ENCODE results near the gene MALSU1.

Gene MALSU1

DNA sequence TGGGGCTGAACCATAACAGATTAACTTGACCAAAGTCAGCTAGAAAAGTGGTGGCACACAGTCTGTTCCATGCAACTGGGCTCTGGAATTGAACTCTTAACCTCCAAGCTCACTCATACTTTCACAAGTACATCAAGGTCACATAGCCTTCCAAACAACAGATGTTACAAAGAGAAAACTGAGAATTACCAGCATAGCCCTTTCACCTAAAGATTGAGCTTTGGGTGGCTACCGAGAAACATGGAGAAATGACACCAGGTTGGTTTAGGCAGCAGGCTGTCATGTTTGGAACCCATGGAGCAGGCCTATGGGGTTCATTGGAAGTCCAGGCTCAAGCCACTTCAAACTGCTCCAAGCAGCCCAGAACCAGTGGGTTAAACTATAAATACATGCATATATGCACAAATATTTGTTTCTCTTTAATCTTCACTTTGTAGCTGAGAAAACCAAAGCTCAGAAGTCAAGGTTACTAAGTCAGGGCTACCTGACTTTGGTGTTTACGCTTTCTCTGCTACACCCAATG lies 59.1 kb downstream of the MALSU1 start:
- H3K4ac ChIP-seq (ENCODE audit: low read depth, low read length), result no peak overlapping the region
- no peak overlapping the region for H3K9ac ChIP-seq (ENCODE audit: low read length)
- H3K4me1 ChIP-seq (ENCODE audit: control insufficient read depth, low read depth, low read length), result no peaks in the 10 kb centered on the region
- peaks cover 5% of the 10 kb centered on the region for H3K36me3 ChIP-seq (ENCODE audit: control insufficient read depth, insufficient read depth, low read length)
- no peaks in the 10 kb centered on the region for H3K27me3 ChIP-seq (ENCODE audit: insufficient read depth, low read length, poor library complexity)
- H4K8ac ChIP-seq (ENCODE audit: low read depth, low read length), result no peak overlapping the region
- no peak overlapping the region for H3K27ac ChIP-seq (ENCODE audit: low read depth, low read length)
- H2BK5ac ChIP-seq (ENCODE audit: low read length), result no peak overlapping the region
- H2BK15ac ChIP-seq (replicated peaks; ENCODE audit: low read depth), result no peak overlapping the region
- no peak overlapping the region for H2AK5ac ChIP-seq (ENCODE audit: low read length)
- no peaks in the 10 kb centered on the region for H3K79me2 ChIP-seq (ENCODE audit: control insufficient read depth, insufficient read depth, low read length)
- H2BK120ac ChIP-seq (ENCODE audit: low read depth, low read length), result no peak overlapping the region
- no peak overlapping the region for H3K56ac ChIP-seq (ENCODE audit: low read length)
- H3K79me1 ChIP-seq (ENCODE audit: low read length), result peaks cover 4% of the 10 kb centered on the region
- no peak overlapping the region for H3K4me2 ChIP-seq (ENCODE audit: low read length)
- no peak overlapping the region for H4K5ac ChIP-seq (ENCODE audit: low read length)
- no peak overlapping the region for H3K4me3 ChIP-seq (ENCODE audit: low read length)
- H3K23ac ChIP-seq (ENCODE audit: low read length), result no peak overlapping the region
- no CpG with 5 or more reads among the region's 2 CpGs for WGBS (ENCODE audit: extremely low coverage, insufficient coverage, low lambda C conversion rate)
- no peak overlapping the region for H3K18ac ChIP-seq (ENCODE audit: low read length)
- DNase-seq, result no peak
